Fibroblast of lung (primary cell): ENCODE measurements around the gene TOGARAM2. TPM values are rescaled to one million over a fixed set of nuclear protein-coding genes. Genes with fewer than 3 reads are reported as not detected.

Experiments
- DNase-seq, 2 donors: peaks; one replicate each; pipeline versions ENCODE4 v3.0.0 to v3.0.0-alpha.2; 2010; ENCODE audit warnings: low read depth in 2 of 2
- H2AFZ ChIP-seq: 2 replicates; pipeline ENCODE4 v1.5.1; 2012; ENCODE audit warnings: low read length, control low read depth, inconsistent platforms
- H3K27ac ChIP-seq: 2 replicates; pipeline ENCODE4 v1.5.1; 2011; ENCODE audit warnings: low read length, control low read depth; ENCODE audit not compliant: insufficient read depth
- H3K27me3 ChIP-seq: 2 replicates; pipeline ENCODE4 v1.5.1; 2011; ENCODE audit warnings: mild to moderate bottlenecking, low read length; ENCODE audit not compliant: control insufficient read depth, insufficient read depth
- H3K36me3 ChIP-seq: 2 replicates; pipeline ENCODE4 v1.5.1; 2011; ENCODE audit warnings: low read length; ENCODE audit not compliant: control insufficient read depth, insufficient read depth
- H3K4me1 ChIP-seq: 2 replicates; pipeline ENCODE4 v1.5.1; 2011; ENCODE audit warnings: low read length; ENCODE audit not compliant: control insufficient read depth, insufficient read depth; ENCODE audit errors: extremely low read depth
- H3K4me2 ChIP-seq: 2 replicates; pipeline ENCODE4 v1.5.1; 2011; ENCODE audit warnings: low read length, control low read depth; ENCODE audit not compliant: insufficient read depth; ENCODE audit errors: extremely low read depth
- H3K4me3 ChIP-seq, 4 experiments: fragments of 200-600 bp in 1 of 4; sonication (generic) in 1 of 4; replicated peaks in 1 of 4; 2 replicates each; pipeline ENCODE4 v1.5.1; 2011 to 2016; ENCODE audit warnings: low read length in 4 of 4, low read depth in 3 of 4, mild to moderate bottlenecking in 3 of 4, control low read depth in 2 of 4, inconsistent platforms in 1 of 4, mixed read lengths in 1 of 4; ENCODE audit not compliant: insufficient read depth in 1 of 4; ENCODE audit errors: control extremely low read depth in 1 of 4
- H3K79me2 ChIP-seq: 2 replicates; pipeline ENCODE4 v1.5.1; 2012; ENCODE audit warnings: mild to moderate bottlenecking, low read length, inconsistent platforms; ENCODE audit not compliant: control insufficient read depth, insufficient read depth
- H3K9ac ChIP-seq: 2 replicates; pipeline ENCODE4 v1.5.1; 2011; ENCODE audit warnings: mild to moderate bottlenecking, low read length, control low read depth; ENCODE audit not compliant: insufficient read depth
- H3K9me3 ChIP-seq: 2 replicates; pipeline ENCODE4 v1.5.1; 2012; ENCODE audit warnings: low read depth, low read length; ENCODE audit not compliant: control insufficient read depth, insufficient read depth
- H4K20me1 ChIP-seq: 2 replicates; pipeline ENCODE4 v1.5.1; 2011; ENCODE audit warnings: low read length; ENCODE audit not compliant: control insufficient read depth, insufficient read depth; ENCODE audit errors: extremely low read depth
- CTCF ChIP-seq, 2 donors: IDR thresholded peaks in 1 of 2; conservative IDR thresholded peaks in 1 of 2; 1 replicate in 1 of 2; 2 replicates in 1 of 2; pipeline ENCODE4 v1.5.1; 2011 to 2012; ENCODE audit warnings: low read length in 2 of 2, control low read depth in 1 of 2, inconsistent platforms in 1 of 2, low read depth in 1 of 2, mild to moderate bottlenecking in 1 of 2
- EZH2 ChIP-seq: IDR thresholded peaks from 2 replicates; pipeline ENCODE4 v1.5.1; 2012; ENCODE audit warnings: low read length, control low read depth, mild to moderate bottlenecking; ENCODE audit errors: missing control alignments
- polyA plus RNA-seq, 2 donors: library from polyadenylated mRNA; depleted of rRNA in 1 of 2; stranded (reverse) in 1 of 2; unstranded in 1 of 2; fragments of >200 nt; gene quantifications; 2 replicates each; pipeline ENCODE4 v1.2.1, GENCODE V29; 2011 to 2012; ENCODE audit warnings: missing spikeins in 1 of 2
- total RNA-seq: library from RNA; depleted of rRNA; stranded (reverse); fragments of >200 nt; gene quantifications from 2 replicates; pipeline ENCODE4 v1.2.1, GENCODE V29; 2014

TOGARAM2 gene
- total and polyA plus RNA-seq, 2 donors (not counting 1 experiment from before 2014, with no cell fraction given): 0.15 to 0.33 TPM

GRCh38 chr2:29009711-29010677 is 28.9 kb downstream of the TOGARAM2 start:
- Histone ChIP-seq H3K4me2 (no peak overlapping the region), H4K20me1 (no peaks in the 10 kb centered on the region), H3K27ac (no peak overlapping the region), H3K27me3 (no peaks in the 10 kb centered on the region), H3K36me3 (no peaks in the 10 kb centered on the region), H3K4me3 (no peak overlapping the region), H3K9ac (no peak overlapping the region), H2AFZ (no peak overlapping the region), H3K79me2 (no peaks in the 10 kb centered on the region), H3K4me1 (no peaks in the 10 kb centered on the region), H3K9me3 (no peaks in the 10 kb centered on the region)
- DNase-seq: no peak
- no peak for TF ChIP-seq CTCF (conservative IDR thresholded peaks at IDR 0.05 in 1 of 2, IDR thresholded peaks at IDR 0.05 in 1 of 2; ENCODE audit: low read depth in 1 of 2, low read length in 2 of 2)
- TF ChIP-seq EZH2: no peak

GRCh38 chr2:29010946-29011345 is 29.8 kb downstream of the TOGARAM2 start:
- no peaks in the 10 kb centered on the region for H3K9me3 ChIP-seq
- no peak overlapping the region for H3K4me3 ChIP-seq
- H3K36me3 ChIP-seq: no peaks in the 10 kb centered on the region
- no peaks in the 10 kb centered on the region for H4K20me1 ChIP-seq
- no peak overlapping the region for H2AFZ ChIP-seq
- peak; percentile 53 to 85 for DNase-seq
- no peak overlapping the region for H3K27ac ChIP-seq
- no peaks in the 10 kb centered on the region for H3K4me1 ChIP-seq
- no peak overlapping the region for H3K9ac ChIP-seq
- H3K79me2 ChIP-seq: no peaks in the 10 kb centered on the region
- TF ChIP-seq EZH2 (no peak), CTCF (conservative IDR thresholded peaks at IDR 0.05 in 1 of 2, IDR thresholded peaks at IDR 0.05 in 1 of 2; ENCODE audit: low read depth in 1 of 2, low read length in 2 of 2) (no peak)
- no peaks in the 10 kb centered on the region for H3K27me3 ChIP-seq
- H3K4me2 ChIP-seq: no peak overlapping the region

GRCh38 chr2:29011418-29012060 is 30.4 kb downstream of the TOGARAM2 start:
- H3K27ac ChIP-seq: no peak overlapping the region
- H4K20me1 ChIP-seq: no peaks in the 10 kb centered on the region
- no peaks in the 10 kb centered on the region for H3K9me3 ChIP-seq
- no peaks in the 10 kb centered on the region for H3K27me3 ChIP-seq
- no peaks in the 10 kb centered on the region for H3K79me2 ChIP-seq
- no peak for TF ChIP-seq EZH2
- no peak for TF ChIP-seq CTCF (conservative IDR thresholded peaks at IDR 0.05 in 1 of 2, IDR thresholded peaks at IDR 0.05 in 1 of 2; ENCODE audit: low read depth in 1 of 2, low read length in 2 of 2)
- DNase-seq: peak in 1 of 2 donors; percentile 51
- H2AFZ ChIP-seq: no peak overlapping the region
- H3K9ac ChIP-seq: no peak overlapping the region
- no peak overlapping the region for H3K4me2 ChIP-seq
- no peaks in the 10 kb centered on the region for H3K4me1 ChIP-seq
- H3K36me3 ChIP-seq: no peaks in the 10 kb centered on the region
- H3K4me3 ChIP-seq: no peak overlapping the region
